Fibroblast of pulmonary artery (primary cell): Measurements from ENCODE around the gene CACNA1D.

ENCODE experiments used
- DNase-seq: peaks from one replicate; pipeline ENCODE4 v3.0.0-alpha.2; 2010; ENCODE audit warnings: low read depth
- H3K4me3 ChIP-seq: replicated peaks from 2 replicates; pipeline ENCODE4 v1.5.1; 2011; ENCODE audit warnings: low read depth, mild to moderate bottlenecking, control low read depth, low read length, moderate library complexity
- TF ChIP-seq, protein P1 (sequence below): IDR thresholded peaks from 2 replicates; pipeline ENCODE4 v1.5.1; 2011; ENCODE audit warnings: mild to moderate bottlenecking, control low read depth, low read length, inconsistent platforms; ENCODE audit errors: missing control alignments

CACNA1D gene

GRCh38 chr3:53534676-53535400 is 40.4 kb downstream of the CACNA1D start:
- no peak overlapping the region for H3K4me3 ChIP-seq
- DNase-seq = no peak
- TF ChIP-seq, protein P1, sequence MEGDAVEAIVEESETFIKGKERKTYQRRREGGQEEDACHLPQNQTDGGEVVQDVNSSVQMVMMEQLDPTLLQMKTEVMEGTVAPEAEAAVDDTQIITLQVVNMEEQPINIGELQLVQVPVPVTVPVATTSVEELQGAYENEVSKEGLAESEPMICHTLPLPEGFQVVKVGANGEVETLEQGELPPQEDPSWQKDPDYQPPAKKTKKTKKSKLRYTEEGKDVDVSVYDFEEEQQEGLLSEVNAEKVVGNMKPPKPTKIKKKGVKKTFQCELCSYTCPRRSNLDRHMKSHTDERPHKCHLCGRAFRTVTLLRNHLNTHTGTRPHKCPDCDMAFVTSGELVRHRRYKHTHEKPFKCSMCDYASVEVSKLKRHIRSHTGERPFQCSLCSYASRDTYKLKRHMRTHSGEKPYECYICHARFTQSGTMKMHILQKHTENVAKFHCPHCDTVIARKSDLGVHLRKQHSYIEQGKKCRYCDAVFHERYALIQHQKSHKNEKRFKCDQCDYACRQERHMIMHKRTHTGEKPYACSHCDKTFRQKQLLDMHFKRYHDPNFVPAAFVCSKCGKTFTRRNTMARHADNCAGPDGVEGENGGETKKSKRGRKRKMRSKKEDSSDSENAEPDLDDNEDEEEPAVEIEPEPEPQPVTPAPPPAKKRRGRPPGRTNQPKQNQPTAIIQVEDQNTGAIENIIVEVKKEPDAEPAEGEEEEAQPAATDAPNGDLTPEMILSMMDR = no peak

DNA sequence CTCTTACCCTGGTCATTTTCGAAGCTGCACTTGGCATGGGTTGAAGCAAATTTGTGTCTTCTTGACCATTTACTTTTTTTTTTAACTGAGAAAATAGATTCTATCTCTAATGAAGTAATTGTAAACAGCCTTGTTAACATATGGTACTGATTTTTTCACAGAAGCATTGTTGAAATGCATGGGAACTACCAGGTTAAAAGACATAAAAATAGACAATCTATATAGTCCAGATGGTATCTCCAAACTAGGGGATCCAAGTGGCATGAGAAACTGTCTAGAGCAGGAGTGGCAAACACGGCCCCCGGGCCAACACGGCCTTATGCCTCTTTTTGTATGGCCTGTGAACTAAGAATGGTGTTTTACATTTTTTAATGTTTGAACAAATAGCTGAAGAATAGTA is 41.9 kb downstream of the CACNA1D start:
- TF ChIP-seq, protein P1 = no peak
- no peak for DNase-seq
- no peak overlapping the region for H3K4me3 ChIP-seq

- DNase-seq = no peak
- no peak overlapping the region for H3K4me3 ChIP-seq
- TF ChIP-seq, protein P1 = no peak
Observed at GRCh38 chr3:53544357-53544756, 49.9 kb downstream of the CACNA1D start.

GRCh38 chr3:53545310-53545995 is 51.0 kb downstream of the CACNA1D start:
- TF ChIP-seq, protein P1 = no peak
- no peak for DNase-seq
- H3K4me3 ChIP-seq = no peak overlapping the region

GRCh38 chr3:53545996-53546359 is 51.6 kb downstream of the CACNA1D start:
- no peak overlapping the region for H3K4me3 ChIP-seq
- DNase-seq = no peak
- TF ChIP-seq, protein P1 = no peak

DNA sequence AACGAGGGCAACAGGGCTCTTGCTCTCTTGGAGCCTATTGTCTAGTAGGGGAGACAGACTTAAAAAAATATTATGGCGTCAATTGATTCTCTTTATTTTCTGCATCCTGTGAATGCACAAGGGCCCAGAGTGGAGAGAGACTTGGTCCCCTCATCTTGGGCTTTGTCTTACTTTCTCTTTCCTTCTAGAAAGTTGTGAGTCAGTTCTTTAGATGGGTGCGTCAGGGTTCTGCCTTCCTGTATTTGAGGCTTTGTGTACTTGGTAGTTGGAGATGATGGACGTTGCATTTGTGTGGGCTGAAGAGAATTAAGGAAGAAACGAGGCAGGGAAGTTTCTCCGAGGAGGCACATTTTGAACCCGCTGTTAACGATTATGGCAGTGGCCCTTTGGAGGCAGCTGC is 52.9 kb downstream of the CACNA1D start:
- TF ChIP-seq, protein P1 = no peak

More for the DNA sequence above, 52.9 kb downstream of the CACNA1D start:
- no peak overlapping the region for H3K4me3 ChIP-seq
- DNase-seq = no peak
